WTC11 (cell line): ENCODE measurements around the gene ATP12A.

Experiments
- SOX15 ChIP-seq: fragments of 250-450 bp; sonication (Bioruptor Pico); IDR thresholded peaks from 2 replicates; pipeline ENCODE4 v1.9.0; 2021; ENCODE audit warnings: mild to moderate bottlenecking
- SP1 ChIP-seq: sonication (generic); formaldehyde crosslinking; conservative IDR thresholded peaks from 2 replicates; pipeline ENCODE4 v1.8.1; 2022; ENCODE audit warnings: missing genetic modification reagents
- TF ChIP-seq, protein P1 (sequence below): sonication (generic); formaldehyde crosslinking; IDR thresholded peaks from 2 replicates; pipeline ENCODE4 v1.8.0; 2023; ENCODE audit warnings: missing genetic modification reagents

DNA sequence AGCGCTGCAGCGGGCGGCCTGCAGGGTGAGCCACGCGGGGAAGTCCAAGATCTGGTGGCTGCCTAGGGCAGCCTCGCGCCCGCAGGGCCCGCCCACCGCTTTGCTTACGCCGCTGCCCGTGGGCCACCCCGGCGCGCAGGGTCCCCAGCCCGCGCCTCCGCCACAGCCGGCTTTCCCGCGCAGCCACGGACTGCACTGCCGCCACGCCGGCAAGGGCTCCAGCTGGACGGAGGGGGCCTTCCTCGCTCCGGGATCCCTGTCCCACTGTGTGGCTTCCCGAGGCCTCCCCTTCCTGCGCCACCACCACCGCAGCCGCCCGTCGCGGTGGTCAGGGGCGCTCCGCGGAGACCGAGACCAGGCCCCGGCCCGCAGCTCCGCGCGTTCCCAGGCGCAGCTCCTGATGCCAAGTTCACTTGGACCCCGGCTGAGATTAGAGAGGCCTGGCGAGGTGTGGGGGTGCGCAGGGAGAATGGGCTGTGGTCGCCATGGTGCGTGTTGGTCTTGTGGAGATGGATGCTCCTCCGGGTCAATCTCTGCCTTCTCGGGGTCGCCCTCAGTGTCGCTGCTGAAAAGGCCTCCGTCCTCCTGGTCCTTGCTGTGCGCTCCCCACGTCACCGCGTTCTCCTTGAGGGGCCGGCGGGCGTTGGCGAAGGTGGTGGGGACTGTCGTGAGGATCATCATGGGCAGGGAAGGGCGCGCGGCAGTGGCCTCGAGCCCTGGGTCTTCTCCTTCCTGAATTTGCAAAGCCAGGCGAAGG lies 65.8 kb downstream of the ATP12A start:
- TF ChIP-seq, protein P1, sequence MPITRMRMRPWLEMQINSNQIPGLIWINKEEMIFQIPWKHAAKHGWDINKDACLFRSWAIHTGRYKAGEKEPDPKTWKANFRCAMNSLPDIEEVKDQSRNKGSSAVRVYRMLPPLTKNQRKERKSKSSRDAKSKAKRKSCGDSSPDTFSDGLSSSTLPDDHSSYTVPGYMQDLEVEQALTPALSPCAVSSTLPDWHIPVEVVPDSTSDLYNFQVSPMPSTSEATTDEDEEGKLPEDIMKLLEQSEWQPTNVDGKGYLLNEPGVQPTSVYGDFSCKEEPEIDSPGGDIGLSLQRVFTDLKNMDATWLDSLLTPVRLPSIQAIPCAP (CRISPR knock-in tag), result no peak
- TF ChIP-seq SP1 (CRISPR knock-in tag), result no peak
- TF ChIP-seq SOX15 (CRISPR knock-in tag), result no peak
